GM18861 (cell line): ENCODE measurements around the gene RPL21.

Experiments used
- ATAC-seq: cut with Tn5 transposase; IDR thresholded peaks from one replicate; pipeline ENCODE4 v1.9.1; 2021; ENCODE audit not compliant: unreplicated experiment

Gene RPL21

DNA sequence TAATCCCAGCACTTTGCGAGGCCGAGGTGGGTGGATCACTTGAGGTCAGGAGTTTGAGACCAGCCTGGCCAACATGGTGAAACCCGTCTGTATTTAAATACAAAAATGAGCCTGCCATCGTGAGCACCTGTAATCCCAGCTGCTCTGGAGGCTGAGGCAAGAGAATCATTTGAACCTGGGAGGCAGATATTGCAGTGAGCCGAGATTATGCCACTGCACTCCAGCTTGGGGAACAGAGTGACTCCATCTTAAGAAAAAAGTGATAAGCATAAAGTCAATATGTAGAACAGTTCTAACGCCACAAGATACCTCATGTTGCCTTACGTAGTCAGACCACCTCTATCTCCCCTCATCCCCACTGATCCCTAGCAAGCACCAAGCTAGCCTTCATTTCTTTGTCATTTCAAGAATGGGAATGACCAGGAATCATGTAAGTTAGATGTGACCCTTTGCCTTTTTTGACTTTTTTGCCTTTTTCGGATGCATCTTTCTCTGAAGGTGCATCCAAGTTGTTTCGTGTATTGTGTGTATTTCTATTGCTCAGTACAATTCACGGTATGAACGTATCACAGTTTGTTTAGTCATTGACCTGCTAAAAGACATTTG lies 6.4 kb downstream of the RPL21 start:
- ATAC-seq = no peak

DNA sequence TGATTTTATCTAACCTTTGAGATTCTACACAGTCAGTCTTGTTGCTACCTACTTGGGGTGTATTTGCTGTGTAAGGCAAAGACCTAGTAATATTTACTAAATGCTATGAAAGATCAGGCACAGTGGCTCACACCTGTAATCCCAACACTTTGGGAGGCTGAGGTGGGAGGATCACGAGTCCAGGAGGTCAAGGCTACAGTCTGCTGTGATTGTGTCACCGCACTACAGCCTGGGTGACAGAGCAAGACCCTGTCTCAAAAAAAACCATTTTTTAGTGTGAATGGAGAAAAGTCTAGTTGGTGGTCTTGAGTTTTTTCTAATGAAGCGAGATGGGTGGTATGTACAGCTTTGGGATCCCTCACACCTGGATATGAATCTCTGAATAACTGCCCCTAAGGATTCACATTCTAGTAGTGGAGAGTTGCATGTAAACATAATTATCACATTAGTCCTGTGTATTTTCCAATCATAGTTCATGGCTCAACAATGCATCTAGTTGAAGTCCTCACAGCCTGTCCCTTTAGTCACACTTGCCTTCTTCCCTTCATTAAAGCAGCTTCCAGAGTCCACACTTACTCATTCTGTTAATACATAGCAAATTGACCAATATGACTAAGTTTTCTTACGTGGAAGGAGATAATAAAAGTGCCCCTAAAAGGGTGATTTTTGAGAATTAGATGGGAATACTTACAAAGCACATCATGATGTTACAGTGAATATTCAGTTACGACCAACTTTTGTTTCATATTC lies 7.5 kb downstream of the RPL21 start:
- no peak for ATAC-seq

DNA sequence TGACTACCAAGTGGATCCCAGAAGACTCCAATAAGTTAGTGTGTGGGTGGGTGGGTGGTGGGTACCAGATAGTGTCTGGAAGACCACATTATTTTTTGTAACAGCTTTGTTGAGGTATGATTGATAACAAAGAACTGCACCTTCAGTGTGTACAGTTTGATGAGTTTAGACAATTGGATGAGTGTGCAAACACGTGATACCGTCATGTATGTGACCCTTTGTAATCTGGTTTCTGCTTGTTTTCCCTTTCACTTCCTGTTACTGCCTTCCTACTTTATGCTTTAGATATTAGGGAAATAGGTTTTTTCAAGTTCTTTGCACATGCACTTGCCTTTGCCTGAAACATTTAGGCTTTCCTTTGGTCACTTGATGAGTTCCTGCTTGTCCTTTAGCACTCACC lies 8.5 kb downstream of the RPL21 start:
- ATAC-seq = peak; percentile 53

DNA sequence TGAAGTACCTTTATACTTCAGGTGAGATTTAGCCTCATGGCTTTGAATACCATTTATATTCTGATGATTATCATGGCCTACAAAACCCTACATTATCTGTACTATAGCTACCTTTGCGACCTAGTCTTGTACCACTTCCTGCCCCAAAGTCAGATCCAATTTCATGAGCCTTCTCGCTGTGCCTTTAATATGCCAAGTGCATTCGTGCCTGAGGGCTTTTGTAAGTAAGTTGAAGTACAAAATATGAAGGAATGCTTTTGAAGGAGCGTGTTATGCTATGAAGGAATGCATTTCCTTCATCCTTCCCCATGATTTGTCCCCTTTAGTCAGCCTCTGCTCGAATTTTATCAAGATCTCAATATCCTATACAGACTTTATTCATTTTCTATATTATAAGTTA lies 10.0 kb downstream of the RPL21 start:
- ATAC-seq = no peak

DNA sequence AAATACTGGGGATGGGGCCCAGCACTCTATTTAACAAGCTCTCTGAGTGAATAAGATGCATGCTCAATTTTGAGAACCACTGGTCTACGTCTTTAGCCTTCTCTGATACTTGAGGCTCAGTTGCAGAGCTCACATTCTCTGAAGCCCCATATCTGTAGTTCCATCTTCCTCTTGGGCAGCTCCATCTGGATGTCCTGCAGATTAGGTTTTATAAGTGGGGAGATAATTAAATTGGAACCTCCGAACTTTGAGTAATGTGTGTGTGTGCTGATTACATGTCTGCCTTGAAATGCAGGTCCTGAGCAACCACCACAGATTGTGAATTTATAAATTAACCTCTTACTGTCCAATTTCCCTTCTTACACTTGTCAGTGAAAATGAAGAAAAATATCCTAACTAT lies 12.1 kb downstream of the RPL21 start:
- ATAC-seq = no peak

DNA sequence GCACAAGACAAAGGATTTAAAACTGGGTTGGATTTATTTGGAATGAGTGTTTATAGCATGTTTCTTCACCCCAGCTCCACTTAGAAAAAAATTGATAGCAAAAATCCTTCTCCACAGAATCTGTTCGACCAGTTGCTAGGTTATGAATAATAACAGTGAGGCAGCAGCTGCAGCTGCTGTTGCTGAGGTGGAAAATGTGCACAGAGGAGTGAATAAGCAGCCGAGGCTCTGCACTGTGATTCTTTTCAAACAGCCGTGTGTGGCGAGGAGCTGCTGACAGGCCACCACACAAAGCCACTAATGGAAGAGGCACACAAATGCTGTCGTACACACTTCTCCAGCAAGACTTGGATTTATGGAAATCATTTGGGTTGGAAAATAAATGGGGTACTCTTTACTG lies 12.8 kb downstream of the RPL21 start:
- ATAC-seq = no peak

DNA sequence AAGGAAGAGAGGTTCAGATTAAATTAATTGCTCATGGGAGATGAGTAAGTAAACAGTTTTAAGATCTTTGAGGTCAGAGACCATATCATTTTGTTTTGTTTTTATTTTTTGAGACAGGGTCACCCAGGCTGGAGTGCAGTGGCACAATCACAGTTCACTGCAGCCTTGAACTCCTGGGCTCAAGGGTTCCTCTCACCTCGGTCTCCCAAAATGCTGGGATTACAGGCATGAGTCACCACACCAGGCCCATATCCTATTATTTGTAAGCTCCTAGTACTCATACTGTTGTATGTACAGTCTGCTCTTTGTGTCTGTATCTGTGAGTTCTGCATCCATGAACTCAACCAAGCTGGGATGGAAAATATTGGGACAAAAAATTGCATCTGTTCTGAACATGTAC lies 13.3 kb downstream of the RPL21 start:
- no peak for ATAC-seq

DNA sequence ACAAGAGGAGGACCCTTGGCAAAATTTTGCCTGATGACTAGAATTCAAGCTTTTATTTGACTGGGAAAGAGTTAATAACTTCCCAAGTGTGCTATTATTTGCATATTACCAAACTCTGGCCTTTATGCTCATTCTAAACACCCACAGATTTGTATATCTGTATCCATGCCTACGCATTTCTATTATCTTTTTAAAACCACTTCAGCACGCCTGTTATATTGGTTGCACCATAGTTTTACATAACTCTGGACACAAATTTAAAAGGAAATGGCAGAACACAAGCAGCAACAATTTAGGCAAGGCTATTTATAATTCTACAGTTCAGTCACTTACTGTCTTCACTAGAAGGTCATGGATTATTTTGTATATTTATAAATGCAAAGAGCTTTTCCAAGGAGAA lies 15.6 kb downstream of the RPL21 start:
- no peak for ATAC-seq

DNA sequence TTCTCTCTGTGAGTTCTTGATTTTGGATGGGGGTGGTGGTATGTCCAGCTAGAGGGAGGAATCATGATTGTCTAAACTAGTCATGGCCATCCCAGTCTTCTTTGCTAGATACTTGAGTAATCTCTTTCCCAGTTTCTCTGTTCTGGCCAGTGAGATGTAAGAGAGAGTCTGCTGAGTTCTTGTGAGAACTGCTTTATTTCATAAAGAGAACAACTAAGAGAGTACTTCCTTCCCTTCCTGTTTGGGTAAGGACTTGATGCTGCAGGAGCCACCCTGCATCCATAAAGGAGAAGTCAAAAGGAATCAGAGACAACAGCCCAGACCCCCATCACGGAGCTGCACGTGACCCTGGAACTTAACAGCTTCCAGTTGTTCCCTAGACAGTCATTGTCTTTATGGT lies 16.2 kb downstream of the RPL21 start:
- no peak for ATAC-seq

DNA sequence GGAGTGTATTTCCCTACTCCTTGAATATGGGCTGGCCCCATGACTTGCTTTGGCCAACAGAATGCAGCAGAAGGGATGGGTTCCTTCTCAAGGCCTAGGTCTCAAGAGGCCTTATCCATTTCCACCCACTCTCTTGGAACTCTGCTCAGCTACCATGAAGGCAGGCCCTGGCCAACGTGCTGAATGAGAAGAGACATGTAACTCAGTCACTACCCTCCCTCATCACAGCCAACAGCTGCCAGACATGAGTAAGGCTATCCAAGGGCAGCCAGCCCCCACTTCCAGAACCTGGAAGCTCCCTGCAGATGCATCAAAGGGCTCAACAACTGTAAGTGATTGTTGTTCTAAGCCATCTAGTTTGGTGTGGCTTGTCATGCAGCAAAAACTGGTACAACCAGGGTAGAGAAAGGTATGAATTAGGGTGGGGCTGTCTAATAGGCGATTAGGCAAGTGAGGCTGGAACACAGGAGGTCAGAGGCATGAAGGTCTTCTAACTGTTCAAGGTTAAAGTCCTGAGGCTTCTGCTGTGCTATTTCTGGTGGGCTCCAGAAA lies 17.8 kb downstream of the RPL21 start:
- ATAC-seq = no peak

DNA sequence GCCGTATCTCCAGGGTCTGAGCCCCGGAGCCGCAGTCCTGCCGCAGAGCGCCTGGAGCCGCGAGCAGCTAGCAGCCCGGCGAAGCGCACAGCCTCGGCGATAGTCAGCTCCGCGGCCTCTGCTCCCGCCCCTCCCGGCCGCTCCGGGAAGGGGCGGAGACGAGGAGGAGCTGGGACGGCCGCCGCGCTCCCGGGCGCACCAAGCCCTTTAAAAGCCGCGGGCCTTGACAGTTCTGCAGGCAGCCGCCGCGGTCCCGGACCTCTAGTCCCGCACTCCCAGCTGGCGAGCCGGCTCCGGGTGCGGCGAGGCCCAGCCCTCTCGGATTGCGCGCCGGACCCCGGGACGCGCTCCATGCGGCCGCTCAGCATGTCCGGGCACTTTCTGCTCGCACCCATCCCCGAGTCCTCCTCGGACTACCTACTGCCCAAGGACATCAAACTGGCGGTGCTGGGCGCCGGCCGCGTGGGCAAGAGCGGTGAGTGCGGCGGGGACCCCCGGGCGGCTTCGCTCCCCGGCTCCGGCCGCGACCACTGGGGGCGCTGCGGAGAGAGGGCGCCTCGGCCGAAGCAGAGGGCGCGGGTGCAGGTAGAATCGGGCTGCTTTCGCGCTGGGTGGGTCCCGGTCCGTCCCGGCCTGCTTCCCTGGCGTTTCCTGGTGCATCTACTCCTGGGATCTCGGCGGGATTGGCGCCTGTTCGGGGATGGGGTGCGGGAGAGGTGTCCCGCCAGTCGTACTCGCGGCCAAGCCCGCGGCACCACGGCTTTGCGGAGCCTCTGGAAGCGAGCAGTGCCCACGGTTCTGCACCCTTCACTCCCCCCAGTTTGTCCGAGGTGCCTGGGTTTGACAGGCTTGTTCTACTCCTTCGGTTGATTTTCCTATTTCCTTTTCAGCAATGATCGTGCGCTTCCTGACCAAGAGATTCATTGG lies 19.5 kb downstream of the RPL21 start, which contains the start of gene RASL11A:
Gene RASL11A (plus strand): TSS at position 237 of the 927 bp plus-strand sequence. CDS start 115 bp downstream, at position 352.
- ATAC-seq = peak; percentile 55

DNA sequence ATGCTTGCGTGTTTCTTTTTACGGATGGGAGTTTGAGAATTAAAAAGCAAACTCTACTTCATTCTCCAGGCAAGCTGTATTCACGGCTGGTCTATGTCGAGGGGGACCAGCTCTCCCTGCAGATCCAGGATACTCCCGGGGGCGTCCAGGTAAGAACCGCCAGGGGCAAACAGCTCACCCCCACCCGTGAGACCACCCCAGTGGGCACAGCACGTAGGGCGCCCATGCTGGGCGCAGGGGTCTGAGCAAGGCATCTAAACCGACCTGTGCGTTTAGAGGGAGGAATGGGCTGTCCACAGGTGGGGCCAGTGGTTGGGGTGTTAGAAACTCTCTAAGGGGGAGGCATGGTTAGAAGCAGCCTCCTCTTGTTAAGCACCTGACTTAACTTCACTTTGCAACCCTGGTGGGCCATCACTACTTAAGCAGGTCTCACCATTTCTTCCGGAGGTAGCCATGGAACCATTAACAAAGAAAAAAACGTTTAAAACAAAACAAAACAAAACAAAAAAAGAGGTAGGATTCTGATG lies 20.3 kb downstream of the RPL21 start:
- no peak for ATAC-seq

DNA sequence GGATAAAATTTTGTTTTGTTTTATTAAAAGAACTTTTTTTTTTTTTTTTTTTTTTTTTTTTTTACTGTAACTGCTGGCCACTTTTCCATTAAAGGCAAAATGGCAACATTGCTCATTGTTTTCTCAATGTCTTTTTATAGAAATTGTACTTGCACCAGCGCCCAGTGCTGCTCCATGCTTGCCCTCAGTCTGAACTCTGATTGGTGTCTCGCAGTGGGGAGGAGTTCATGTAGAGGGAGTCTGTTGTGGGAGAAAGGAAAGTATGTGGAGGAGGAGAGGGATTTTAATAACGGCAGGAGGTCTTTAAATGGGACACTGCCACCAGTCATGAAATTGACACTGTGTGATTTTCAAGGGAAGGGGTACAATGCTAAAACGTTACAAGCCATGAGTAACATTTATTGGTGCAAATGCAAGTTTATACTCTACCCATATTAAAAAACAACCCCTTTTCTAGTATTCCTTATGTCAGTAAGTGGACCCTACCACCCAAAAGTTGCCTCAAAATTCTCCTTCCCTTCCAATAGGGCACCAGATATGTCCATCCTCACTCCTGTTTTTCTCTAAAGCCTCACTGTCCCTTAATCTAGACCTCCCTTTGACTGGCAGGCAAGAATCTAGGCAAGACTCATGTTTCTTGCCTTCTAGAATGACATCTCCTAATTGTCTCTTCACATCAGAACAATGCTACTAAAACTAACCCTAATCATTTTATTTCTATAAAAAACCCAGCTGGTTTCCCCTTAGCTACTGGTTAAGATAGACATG lies 22.5 kb downstream of the RPL21 start:
- ATAC-seq = no peak

DNA sequence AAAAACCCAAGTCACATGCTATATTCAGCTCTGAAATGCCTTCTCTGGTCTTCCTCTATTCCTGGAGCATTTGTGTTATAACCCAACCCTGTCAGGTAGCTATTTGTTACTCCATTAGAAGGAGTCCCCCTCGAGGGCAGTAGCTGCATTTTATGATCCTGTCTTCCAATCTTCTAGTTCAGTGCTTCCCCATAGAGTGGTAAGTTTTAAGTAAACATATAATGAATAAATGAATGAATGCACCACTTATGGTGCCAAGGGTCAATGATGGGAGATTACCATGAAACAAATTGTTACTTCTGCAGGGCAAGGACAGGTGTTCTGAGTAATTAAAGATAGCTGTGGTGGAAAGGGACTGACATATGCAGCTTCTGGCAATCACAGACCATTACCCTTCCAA lies 23.3 kb downstream of the RPL21 start:
- no peak for ATAC-seq

DNA sequence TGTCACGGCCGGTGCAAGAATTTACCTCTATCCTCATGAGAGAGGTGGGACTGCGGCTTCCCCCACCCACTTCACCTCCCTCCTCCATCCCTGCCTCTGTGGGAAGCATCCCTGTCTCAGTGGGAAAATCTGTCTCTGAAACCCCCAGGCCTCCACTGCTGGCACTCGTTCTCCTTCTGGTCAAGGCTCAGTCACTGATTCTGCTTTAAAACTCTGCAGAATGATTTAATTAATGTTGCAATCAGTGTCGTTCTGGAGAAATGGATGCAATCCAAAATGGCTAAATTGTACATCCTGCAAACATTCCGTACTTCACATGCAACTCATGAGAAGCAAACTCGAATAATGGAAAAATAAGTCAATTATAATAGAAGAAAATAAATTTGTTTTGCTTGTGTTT lies 24.8 kb downstream of the RPL21 start:
- ATAC-seq = no peak

DNA sequence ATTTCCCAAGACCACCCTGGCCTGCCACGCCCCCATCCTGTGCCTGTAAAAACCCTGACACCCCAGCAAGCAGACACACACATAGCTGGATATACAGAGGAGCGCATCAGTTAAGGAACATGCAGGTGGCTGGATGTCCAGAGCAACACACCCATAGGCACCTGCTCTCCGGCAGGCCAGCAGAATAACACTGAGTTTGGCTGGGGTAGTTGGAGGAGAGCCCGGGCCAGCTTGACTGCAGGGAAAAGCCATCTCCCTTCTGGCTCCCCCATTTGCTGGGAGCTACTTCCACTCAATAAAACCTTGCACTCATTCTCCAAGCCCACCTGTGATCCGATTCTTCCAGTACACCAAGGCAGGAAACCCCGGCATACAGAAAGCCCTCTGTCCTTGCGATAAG lies 28.1 kb downstream of the RPL21 start:
- ATAC-seq = no peak

DNA sequence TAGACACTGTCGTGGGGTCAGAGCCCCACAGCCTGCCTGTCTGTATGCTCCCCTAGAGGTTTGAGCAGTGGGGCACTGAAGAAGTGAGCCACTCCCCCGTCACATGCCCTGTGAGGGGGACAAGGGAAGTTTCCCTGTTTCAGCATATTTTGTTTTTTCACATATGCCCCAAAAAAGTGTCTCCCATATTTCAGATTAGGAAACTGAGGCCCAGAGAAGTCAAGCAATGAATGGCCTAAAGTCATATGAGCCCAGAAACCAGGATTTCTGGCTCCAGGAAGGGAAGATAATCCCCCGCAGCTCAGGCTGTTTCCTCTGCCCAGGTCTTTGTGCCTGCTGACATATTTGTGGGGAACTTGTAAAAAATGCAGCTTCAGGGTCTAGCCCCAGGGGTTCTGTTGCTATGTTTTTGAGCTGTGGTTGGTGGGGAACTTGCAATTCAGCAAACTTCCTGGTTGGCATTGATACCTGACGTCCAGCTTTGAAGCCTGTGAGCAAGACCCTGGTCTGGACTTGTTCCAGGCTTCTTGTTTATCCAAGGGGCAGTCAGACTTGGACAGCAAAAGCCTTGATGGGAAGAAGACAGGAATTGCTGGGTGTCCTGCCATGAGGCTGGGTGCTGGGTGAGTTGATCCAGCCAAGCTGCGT lies 28.8 kb downstream of the RPL21 start:
- ATAC-seq = no peak

DNA sequence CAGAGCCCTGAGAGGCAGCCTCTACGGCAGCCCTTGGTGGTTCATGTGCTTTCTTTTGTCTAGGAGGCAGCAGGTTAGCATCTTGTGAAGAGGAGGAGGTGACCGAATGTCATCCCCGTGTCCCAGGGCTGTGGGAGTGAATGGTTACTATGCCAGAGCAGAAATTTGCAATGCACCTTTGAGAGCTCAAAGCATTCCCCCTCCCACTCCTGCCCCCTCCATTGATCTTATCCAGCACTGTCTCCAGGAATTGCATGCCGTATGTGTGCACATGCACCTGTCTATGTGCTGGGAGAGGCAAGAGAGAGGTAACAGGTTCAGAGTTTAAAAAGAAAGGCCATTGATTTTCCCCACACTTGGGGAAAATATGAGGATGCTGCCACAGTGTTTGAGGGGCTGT lies 29.5 kb downstream of the RPL21 start:
- ATAC-seq = no peak

DNA sequence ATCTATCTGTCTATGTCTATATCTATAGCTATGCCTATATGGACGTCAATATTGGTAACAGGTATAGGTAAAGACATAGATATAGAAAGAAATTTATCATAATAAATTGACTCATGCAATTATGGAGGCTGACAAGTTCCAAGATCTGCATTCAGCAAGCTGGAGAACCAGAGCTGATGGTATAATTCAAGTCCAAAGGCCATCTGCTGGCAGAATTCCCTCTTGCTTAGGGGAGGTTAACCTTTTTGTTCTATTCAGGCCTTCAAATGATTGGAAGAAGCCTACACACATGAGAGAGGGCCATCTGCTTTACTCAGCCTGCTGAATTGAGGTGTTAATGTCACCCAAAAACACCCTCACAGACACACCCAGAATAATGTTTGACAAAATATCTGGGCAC lies 30.1 kb downstream of the RPL21 start:
- no peak for ATAC-seq

DNA sequence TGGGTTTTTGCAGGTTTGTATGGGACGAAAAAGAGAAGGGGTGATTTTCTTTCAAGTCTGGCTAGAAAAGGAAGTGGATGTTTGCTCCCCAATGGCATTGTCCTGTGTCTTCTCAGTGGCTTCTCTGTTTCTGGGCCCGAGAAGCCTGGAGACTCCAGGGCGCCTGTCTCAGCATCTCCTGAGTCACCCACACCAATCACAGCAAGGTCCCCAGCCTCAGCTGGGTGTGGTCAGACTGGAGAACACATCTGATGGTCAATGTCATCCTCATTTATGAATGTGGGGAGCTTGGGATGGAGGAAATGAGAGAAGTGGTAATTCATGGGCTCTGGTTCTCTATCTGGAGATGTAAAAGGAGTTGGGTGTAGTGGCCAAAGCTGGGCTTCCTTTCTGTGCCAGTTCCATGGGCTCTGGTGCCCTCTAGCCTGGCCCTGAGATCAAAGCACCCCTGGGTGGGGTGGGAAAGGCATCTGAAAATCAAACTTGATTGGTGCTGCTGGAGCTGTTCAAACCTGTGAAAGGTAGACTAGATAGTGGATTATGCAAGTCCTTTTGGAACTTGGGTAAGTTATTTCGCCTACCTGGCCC lies 32.6 kb downstream of the RPL21 start:
- no peak for ATAC-seq
